CD4-positive, alpha-beta T cell (primary cell): Measurements from ENCODE around the gene WDR59. TPM values are rescaled to one million over a fixed set of nuclear protein-coding genes. Genes with fewer than 3 reads are reported as not detected.

ENCODE experiments used
- ATAC-seq: fragments of 200-7000 bp; cut with Tn5 transposase; one replicate; pipeline ENCODE4 v1.10.0; 2022; ENCODE audit warnings: mild to moderate bottlenecking; ENCODE audit not compliant: poor library complexity
- CTCF ChIA-PET: fragments of 350-600 bp; sonication (Branson Sonifier 250); formaldehyde crosslinking; loops from one replicate; lab custom pipeline; 2021; ENCODE audit warnings: antibody characterized with exemption, inconsistent platforms; lab: Charles Lee
- POLR2A ChIA-PET: fragments of 350-600 bp; sonication (Branson Sonifier 250); formaldehyde crosslinking; loops from one replicate; lab custom pipeline; 2021; ENCODE audit warnings: antibody characterized with exemption, inconsistent platforms; lab: Charles Lee
- DNase-seq, 14 experiments: peaks; one replicate each; pipeline ENCODE4 v3.0.0-alpha.2; 2013 to 2020; ENCODE audit warnings: mixed read lengths in 2 of 14
- H3K27ac ChIP-seq, 2 donors: one replicate each; pipeline versions ENCODE4 v1.5.1 to v1.7.0; 2013; ENCODE audit warnings: low read length in 2 of 2, low read depth in 1 of 2, mild to moderate bottlenecking in 1 of 2
- H3K27me3 ChIP-seq, 2 experiments: 1 replicate in 1 of 2; 2 replicates in 1 of 2; pipeline versions ENCODE4 v1.6.1 to v1.7.0; 2013; ENCODE audit warnings: low read length in 2 of 2, control low read depth in 1 of 2, mild to moderate bottlenecking in 1 of 2, moderate library complexity in 1 of 2; ENCODE audit not compliant: insufficient read depth in 2 of 2, control insufficient read depth in 1 of 2
- H3K36me3 ChIP-seq: one replicate; pipeline ENCODE4 v1.6.1; 2013; ENCODE audit warnings: low read length, control low read depth; ENCODE audit not compliant: insufficient read depth
- H3K4me1 ChIP-seq: one replicate; pipeline ENCODE4 v1.6.1; 2013; ENCODE audit warnings: low read length, control low read depth; ENCODE audit not compliant: insufficient read depth
- H3K4me3 ChIP-seq: one replicate; pipeline ENCODE4 v1.5.1; 2013; ENCODE audit warnings: mild to moderate bottlenecking, low read length, moderate library complexity
- H3K9me3 ChIP-seq, 2 experiments: 1 replicate in 1 of 2; 2 replicates in 1 of 2; pipeline versions ENCODE4 v1.6.1 to v1.7.0; 2013; ENCODE audit warnings: low read length in 2 of 2, mild to moderate bottlenecking in 2 of 2, control low read depth in 1 of 2, moderate library complexity in 1 of 2; ENCODE audit not compliant: control insufficient read depth in 1 of 2, insufficient read depth in 1 of 2
- H3K27ac Mint-ChIP-seq: one replicate; pipeline ENCODE4 v1.8.0; 2020; ENCODE audit warnings: mixed read lengths
- H3K27me3 Mint-ChIP-seq: one replicate; pipeline ENCODE4 v1.8.0; 2021; ENCODE audit warnings: mixed read lengths
- H3K36me3 Mint-ChIP-seq: one replicate; pipeline ENCODE4 v1.8.0; 2021; ENCODE audit warnings: low read depth, mixed read lengths
- H3K4me1 Mint-ChIP-seq: one replicate; pipeline ENCODE4 v1.8.0; 2021; ENCODE audit warnings: low read depth, mixed read lengths
- H3K4me3 Mint-ChIP-seq: one replicate; pipeline ENCODE4 v1.8.0; 2020; ENCODE audit warnings: mild to moderate bottlenecking, mixed read lengths
- H3K9me3 Mint-ChIP-seq: one replicate; pipeline ENCODE4 v1.8.0; 2020; ENCODE audit warnings: mixed read lengths
- intact Hi-C, 2 experiments: fragments of 100-400 bp; cut with DNase I in 1 of 2; cut with micrococcal nuclease in 1 of 2; formaldehyde crosslinking; loops; one replicate each; pipeline versions ENCODE4 v1.15.1 to v1.9.0; 2023 to 2025; cut with DNase I, micrococcal nuclease
- total RNA-seq, 174 experiments: library from RNA in 2 of 174; stranded (reverse) in 2 of 174; gene quantifications; one replicate each; pipeline ENCODE4 v1.2.3 and lab custom pipeline; 2021 to 2026
- TF ChIP-seq, protein P1 (sequence below): fragments of 200-600 bp; IDR thresholded peaks from one replicate; pipeline ENCODE4 v1.8.0; 2022; ENCODE audit warnings: antibody characterized with exemption, mild to moderate bottlenecking

Gene WDR59
- total RNA-seq, 2 experiments from 2014 or later = 60.2 to 67.2 TPM

DNA sequence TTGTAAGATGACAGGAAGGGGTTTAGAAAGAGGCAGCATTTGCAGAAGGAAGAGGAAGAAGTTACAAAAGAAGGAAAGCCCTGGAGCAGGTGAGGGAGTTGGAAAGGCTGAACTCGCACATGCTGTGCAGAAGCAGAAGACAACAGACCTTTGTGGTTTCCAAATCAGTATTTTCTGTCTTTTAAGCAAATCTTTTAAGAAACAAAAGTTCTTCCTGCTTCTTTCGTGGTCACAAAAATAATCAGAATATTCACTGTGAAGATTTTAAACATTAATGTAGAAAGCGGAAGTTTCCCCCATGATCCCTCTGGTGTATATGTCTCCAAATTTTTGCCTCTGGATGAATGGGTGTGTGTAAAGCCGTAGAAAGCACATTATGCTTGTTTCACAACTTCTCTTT lies 39.7 kb upstream of the WDR59 start:
- H3K27ac ChIP-seq = peak overlapping the region in 1 of 2 donors; percentile 5
- ChIA-PET POLR2A (no interaction called here), CTCF (no interaction called here)
- peak overlapping the region; percentile 81 for H3K27ac Mint-ChIP-seq
- TF ChIP-seq, protein P1, sequence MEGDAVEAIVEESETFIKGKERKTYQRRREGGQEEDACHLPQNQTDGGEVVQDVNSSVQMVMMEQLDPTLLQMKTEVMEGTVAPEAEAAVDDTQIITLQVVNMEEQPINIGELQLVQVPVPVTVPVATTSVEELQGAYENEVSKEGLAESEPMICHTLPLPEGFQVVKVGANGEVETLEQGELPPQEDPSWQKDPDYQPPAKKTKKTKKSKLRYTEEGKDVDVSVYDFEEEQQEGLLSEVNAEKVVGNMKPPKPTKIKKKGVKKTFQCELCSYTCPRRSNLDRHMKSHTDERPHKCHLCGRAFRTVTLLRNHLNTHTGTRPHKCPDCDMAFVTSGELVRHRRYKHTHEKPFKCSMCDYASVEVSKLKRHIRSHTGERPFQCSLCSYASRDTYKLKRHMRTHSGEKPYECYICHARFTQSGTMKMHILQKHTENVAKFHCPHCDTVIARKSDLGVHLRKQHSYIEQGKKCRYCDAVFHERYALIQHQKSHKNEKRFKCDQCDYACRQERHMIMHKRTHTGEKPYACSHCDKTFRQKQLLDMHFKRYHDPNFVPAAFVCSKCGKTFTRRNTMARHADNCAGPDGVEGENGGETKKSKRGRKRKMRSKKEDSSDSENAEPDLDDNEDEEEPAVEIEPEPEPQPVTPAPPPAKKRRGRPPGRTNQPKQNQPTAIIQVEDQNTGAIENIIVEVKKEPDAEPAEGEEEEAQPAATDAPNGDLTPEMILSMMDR = no peak
- DNase-seq (no peak), ATAC-seq (no peak)
- H3K27me3 Mint-ChIP-seq = no peaks in the 10 kb centered on the region
- H3K4me1 Mint-ChIP-seq = peaks cover 31% of the 10 kb centered on the region
- peaks cover 3% of the 10 kb centered on the region for H3K9me3 Mint-ChIP-seq
- no peak overlapping the region for H3K4me3 ChIP-seq
- no peaks in the 10 kb centered on the region for H3K36me3 ChIP-seq
- H3K27me3 ChIP-seq = no peaks in the 10 kb centered on the region
- peaks cover 8 to 17% of the 10 kb centered on the region in 2 experiments for H3K9me3 ChIP-seq
- H3K36me3 Mint-ChIP-seq = peaks cover 13% of the 10 kb centered on the region
- H3K4me3 Mint-ChIP-seq = peak overlapping the region; percentile 3
- intact Hi-C loops = no loop called here
- peaks cover 3% of the 10 kb centered on the region for H3K4me1 ChIP-seq

DNA sequence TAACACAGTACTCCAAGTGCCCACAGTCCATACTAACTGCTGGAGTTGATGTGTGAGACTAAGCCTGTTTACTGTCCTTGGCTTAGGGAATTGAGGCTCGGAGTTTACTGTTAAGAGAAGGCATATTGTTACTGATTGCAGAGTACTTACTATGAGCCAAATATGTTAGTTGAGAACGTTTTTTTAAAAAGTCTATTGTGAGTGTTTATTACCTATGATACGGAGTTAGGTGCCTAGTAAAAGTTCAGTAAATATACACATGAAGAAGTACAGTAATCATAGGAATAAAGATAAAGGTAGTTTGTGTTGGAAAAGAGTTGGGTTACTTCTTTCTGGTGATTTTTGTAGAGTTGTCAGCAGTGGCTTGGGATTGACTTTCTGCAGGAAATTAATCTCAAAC lies 39.3 kb upstream of the WDR59 start:
- no peak overlapping the region for H3K4me3 ChIP-seq
- no peak for DNase-seq
- ChIA-PET CTCF (no interaction called here), POLR2A (no interaction called here)
- Mint-ChIP-seq H3K36me3 (peaks cover 13% of the 10 kb centered on the region), H3K9me3 (peaks cover 3% of the 10 kb centered on the region), H3K27me3 (no peaks in the 10 kb centered on the region), H3K4me1 (peaks cover 31% of the 10 kb centered on the region), H3K4me3 (peak overlapping the region; percentile 3), H3K27ac (peak overlapping the region; percentile 81)
- peaks cover 3% of the 10 kb centered on the region for H3K4me1 ChIP-seq
- peaks cover 8 to 17% of the 10 kb centered on the region in 2 experiments for H3K9me3 ChIP-seq
- no peak for ATAC-seq
- H3K27ac ChIP-seq = peak overlapping the region in 1 of 2 donors; percentile 5
- TF ChIP-seq, protein P1 = no peak
- intact Hi-C loops = no loop called here
- H3K27me3 ChIP-seq = no peaks in the 10 kb centered on the region
- H3K36me3 ChIP-seq = no peaks in the 10 kb centered on the region

DNA sequence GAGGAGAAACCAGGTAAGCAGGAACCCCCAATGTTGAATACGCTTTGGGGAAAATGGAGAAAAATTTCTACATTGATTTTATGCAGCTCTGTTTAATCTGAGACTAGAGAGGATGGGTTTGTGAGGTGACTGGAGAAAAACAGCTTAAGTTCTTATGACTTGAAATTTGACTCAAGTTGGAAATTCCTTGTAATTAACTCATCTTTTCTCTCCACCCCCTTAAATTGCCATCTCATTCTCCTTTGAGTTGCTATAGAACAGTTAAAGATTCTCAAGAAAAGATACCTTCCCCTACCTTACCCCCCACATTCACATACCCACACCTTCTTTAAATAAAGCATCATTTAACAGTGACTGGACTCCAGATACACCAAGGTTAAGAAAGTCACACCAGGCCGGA lies 38.1 kb upstream of the WDR59 start:
- Histone ChIP-seq H3K27ac (no peak overlapping the region), H3K4me3 (no peak overlapping the region), H3K27me3 (no peaks in the 10 kb centered on the region), H3K4me1 (peaks cover 3% of the 10 kb centered on the region), H3K36me3 (no peaks in the 10 kb centered on the region), H3K9me3 (peaks cover 8 to 17% of the 10 kb centered on the region in 2 experiments)
- H3K4me1 Mint-ChIP-seq = peaks cover 35% of the 10 kb centered on the region
- H3K27ac Mint-ChIP-seq = peak overlapping the region; percentile 49
- peaks cover 13% of the 10 kb centered on the region for H3K36me3 Mint-ChIP-seq
- ATAC-seq (no peak), DNase-seq (no peak)
- CTCF ChIA-PET = no interaction called here
- intact Hi-C loops = no loop called here
- TF ChIP-seq, protein P1 = no peak
- peaks cover 3% of the 10 kb centered on the region for H3K9me3 Mint-ChIP-seq
- no peaks in the 10 kb centered on the region for H3K27me3 Mint-ChIP-seq
- POLR2A ChIA-PET = interaction anchor here (1.1 kb wide), 1 partner anchor 18 kb away, joined by 3 read pairs; no protein-coding TSS in a partner anchor
- no peak overlapping the region for H3K4me3 Mint-ChIP-seq
